ENCODE results near the gene LDLRAD3. TPM values are rescaled to one million over a fixed set of nuclear protein-coding genes. Genes with fewer than 3 reads are reported as not detected.

The LDLRAD3 gene
- polyA plus RNA-seq, 1 experiment, result 7.8 TPM

DNA sequence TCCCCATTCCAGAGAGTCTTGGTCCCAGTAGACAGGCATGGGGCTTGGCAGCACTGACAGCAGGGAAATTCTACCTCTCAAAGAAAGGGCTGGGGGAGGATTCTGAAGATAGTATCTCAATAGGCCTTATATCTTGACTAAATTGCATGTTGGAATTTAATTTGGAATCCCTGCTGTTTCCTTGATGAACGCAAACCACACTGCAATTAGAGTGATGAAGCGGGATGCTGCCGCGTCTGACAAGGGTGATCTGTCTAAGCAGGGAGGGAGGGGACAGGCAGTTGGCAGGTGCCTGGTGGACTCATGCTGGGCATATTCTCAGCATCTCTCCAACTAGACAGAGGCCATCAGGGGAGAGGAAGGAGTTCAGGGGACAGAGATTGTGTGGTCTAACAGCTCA lies 296.9 kb downstream of the LDLRAD3 start:
- POLR2A ChIA-PET, result no interaction called here
- Histone ChIP-seq H3K4me3 (ENCODE audit: low read depth, low read length) (no peak overlapping the region), H3K9me3 (ENCODE audit: control insufficient read depth, insufficient read depth, low read length) (no peaks in the 10 kb centered on the region), H3K27me3 (ENCODE audit: control insufficient read depth, insufficient read depth, low read length) (peaks cover 8% of the 10 kb centered on the region), H3K27ac (ENCODE audit: low read depth, low read length) (no peak overlapping the region)
- TF ChIP-seq, protein P1, sequence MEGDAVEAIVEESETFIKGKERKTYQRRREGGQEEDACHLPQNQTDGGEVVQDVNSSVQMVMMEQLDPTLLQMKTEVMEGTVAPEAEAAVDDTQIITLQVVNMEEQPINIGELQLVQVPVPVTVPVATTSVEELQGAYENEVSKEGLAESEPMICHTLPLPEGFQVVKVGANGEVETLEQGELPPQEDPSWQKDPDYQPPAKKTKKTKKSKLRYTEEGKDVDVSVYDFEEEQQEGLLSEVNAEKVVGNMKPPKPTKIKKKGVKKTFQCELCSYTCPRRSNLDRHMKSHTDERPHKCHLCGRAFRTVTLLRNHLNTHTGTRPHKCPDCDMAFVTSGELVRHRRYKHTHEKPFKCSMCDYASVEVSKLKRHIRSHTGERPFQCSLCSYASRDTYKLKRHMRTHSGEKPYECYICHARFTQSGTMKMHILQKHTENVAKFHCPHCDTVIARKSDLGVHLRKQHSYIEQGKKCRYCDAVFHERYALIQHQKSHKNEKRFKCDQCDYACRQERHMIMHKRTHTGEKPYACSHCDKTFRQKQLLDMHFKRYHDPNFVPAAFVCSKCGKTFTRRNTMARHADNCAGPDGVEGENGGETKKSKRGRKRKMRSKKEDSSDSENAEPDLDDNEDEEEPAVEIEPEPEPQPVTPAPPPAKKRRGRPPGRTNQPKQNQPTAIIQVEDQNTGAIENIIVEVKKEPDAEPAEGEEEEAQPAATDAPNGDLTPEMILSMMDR (IDR thresholded peaks at IDR 0.05; ENCODE audit: low read depth, low read length), result no peak
- CTCF ChIA-PET, result interaction anchor here (1.3 kb wide), 1 partner anchor 109 kb away, joined by 3 read pairs; no protein-coding TSS in a partner anchor
- DNase-seq (ENCODE audit: low read depth, low spot score), result no peak

DNA sequence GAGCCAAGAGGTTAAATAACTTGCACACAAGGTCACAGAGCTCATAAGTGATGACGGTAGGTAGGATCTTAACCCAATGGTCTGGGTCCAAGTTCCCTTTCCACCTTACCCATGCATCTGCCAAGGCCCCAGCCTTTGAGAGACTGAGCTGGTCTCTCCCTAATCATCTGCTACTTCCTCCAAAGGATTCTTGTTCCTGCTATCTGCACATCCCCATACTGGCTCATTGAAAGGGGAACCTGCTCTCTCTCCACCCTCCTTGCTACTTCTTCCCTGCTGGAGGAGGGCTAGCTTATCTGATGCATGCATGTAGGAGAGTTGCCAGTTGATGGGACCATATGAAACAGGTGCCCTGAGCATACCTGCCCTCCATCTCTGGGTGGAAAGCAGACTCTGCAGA lies 297.6 kb downstream of the LDLRAD3 start:
- TF ChIP-seq, protein P1 (IDR thresholded peaks at IDR 0.05; ENCODE audit: low read depth, low read length), result no peak
- ChIA-PET CTCF (interaction anchor here (1.3 kb wide), 1 partner anchor 110 kb away, joined by 3 read pairs; no protein-coding TSS in a partner anchor), POLR2A (no interaction called here)
- H3K27me3 ChIP-seq (ENCODE audit: control insufficient read depth, insufficient read depth, low read length), result peaks cover 8% of the 10 kb centered on the region
- no peak overlapping the region for H3K27ac ChIP-seq (ENCODE audit: low read depth, low read length)
- DNase-seq (ENCODE audit: low read depth, low spot score), result no peak
- H3K9me3 ChIP-seq (ENCODE audit: control insufficient read depth, insufficient read depth, low read length), result no peaks in the 10 kb centered on the region
- H3K4me3 ChIP-seq (ENCODE audit: low read depth, low read length), result no peak overlapping the region

DNA sequence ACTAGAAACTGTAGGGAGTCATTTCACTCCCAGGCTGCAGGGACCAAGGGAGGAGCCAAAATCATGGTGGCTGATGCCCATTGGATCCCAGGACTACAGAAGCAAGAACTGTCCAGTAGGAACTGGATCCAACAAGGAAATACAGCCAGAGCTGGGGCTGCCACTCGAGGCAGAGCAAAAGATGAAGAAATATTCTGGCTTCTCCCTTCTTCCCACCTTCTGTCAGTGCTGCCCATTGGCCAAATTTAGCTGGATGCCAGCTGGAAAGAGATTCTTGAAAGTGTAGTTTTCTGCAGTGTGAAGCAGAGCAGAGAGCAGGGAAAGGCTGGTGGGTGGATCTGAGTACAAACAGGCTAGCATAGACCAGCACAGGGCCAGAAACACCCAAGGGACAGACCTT lies 299.8 kb downstream of the LDLRAD3 start:
- H3K27me3 ChIP-seq (ENCODE audit: control insufficient read depth, insufficient read depth, low read length), result peaks cover 12% of the 10 kb centered on the region
- TF ChIP-seq, protein P1 (IDR thresholded peaks at IDR 0.05; ENCODE audit: low read depth, low read length), result no peak
- POLR2A ChIA-PET, result no interaction called here
- DNase-seq (ENCODE audit: low read depth, low spot score), result no peak
- H3K9me3 ChIP-seq (ENCODE audit: control insufficient read depth, insufficient read depth, low read length), result no peaks in the 10 kb centered on the region
- CTCF ChIA-PET, result no interaction called here
- H3K27ac ChIP-seq (ENCODE audit: low read depth, low read length), result no peak overlapping the region
- H3K4me3 ChIP-seq (ENCODE audit: low read depth, low read length), result no peak overlapping the region

DNA sequence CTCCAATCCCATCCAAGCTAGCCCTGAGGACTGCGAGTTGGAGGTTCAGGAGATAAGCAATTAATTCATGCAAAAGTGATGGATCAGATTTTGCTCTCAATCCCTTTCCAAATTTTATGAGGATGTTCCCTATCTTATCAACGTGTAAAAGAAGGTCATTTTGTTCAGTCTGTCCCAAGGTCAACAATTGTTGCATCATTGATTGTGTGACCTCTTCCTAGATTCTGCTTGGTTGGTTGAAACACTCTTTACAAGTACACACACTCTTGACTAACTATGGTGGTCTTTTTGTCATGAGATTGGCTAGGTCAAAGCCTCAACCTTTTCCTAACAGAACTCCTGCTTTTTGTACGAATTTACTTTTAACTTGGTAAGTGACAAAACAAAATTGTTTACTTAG lies 303.6 kb downstream of the LDLRAD3 start:
- ChIA-PET POLR2A (interaction anchor here (0.6 kb wide), 1 partner anchor 112 kb away, joined by 3 read pairs; no protein-coding TSS in a partner anchor), CTCF (interaction anchor here (1.6 to 4.3 kb wide), 3 partner anchors 8 to 426 kb away, joined by 3 to 32 read pairs (median 26); no protein-coding TSS in a partner anchor)
- Histone ChIP-seq H3K4me3 (ENCODE audit: low read depth, low read length) (no peak overlapping the region), H3K27me3 (ENCODE audit: control insufficient read depth, insufficient read depth, low read length) (peaks cover 17% of the 10 kb centered on the region), H3K27ac (ENCODE audit: low read depth, low read length) (no peak overlapping the region), H3K9me3 (ENCODE audit: control insufficient read depth, insufficient read depth, low read length) (peaks cover 10% of the 10 kb centered on the region; the same call in 1 of the 2 replicates)
- TF ChIP-seq, protein P1 (IDR thresholded peaks at IDR 0.05; ENCODE audit: low read depth, low read length), result no peak
- no peak for DNase-seq (ENCODE audit: low read depth, low spot score)

DNA sequence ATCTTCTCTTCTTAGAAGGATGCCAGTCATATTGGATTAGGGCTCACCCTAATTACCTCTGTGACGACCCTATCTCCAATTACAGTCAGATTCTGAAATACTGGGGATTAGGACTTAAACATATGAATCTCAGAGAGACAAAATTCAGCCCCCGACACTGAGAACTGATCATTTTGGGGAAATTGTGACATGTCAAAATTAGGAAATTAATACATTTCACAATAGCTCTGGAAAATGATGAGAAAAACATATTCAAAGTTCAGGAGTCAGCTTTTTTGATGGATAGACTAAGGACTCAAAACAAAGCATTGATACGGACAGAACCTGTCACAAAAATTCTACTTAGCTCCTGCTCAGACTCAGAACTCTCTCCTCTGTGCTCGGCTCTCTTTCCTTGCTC lies 304.6 kb downstream of the LDLRAD3 start:
- TF ChIP-seq, protein P1 (IDR thresholded peaks at IDR 0.05; ENCODE audit: low read depth, low read length), result no peak
- H3K9me3 ChIP-seq (ENCODE audit: control insufficient read depth, insufficient read depth, low read length), result peaks cover 10% of the 10 kb centered on the region; the same call in 1 of the 2 replicates
- no peak for DNase-seq (ENCODE audit: low read depth, low spot score)
- peaks cover 14% of the 10 kb centered on the region for H3K27me3 ChIP-seq (ENCODE audit: control insufficient read depth, insufficient read depth, low read length)
- ChIA-PET CTCF (interaction anchor here (0.7 to 4.3 kb wide), 5 partner anchors 9 to 427 kb away, joined by 3 to 32 read pairs (median 8); no protein-coding TSS in a partner anchor), POLR2A (no interaction called here)
- no peak overlapping the region for H3K4me3 ChIP-seq (ENCODE audit: low read depth, low read length)
- H3K27ac ChIP-seq (ENCODE audit: low read depth, low read length), result no peak overlapping the region
